NCI-H524 (cell line): ENCODE results near the gene SH3GL1.

Experiments
- DNase-seq, 2 experiments: peaks; one replicate each; lab custom pipeline; 2025; lab: John Stamatoyannopoulos, UW

The SH3GL1 gene

GRCh38 chr19:4431808-4432674, 31.7 kb upstream of the SH3GL1 start:
- no peak for DNase-seq

- DNase-seq, result no peak
Measured at GRCh38 chr19:4431296-4431695, 30.9 kb upstream of the SH3GL1 start.

GRCh38 chr19:4430760-4431159, 30.4 kb upstream of the SH3GL1 start:
- no peak for DNase-seq

- DNase-seq, result no peak
Measured at GRCh38 chr19:4429771-4430171, 29.4 kb upstream of the SH3GL1 start.

- no peak for DNase-seq
Measured at GRCh38 chr19:4429256-4429655, 28.9 kb upstream of the SH3GL1 start.

- DNase-seq, result no peak
Measured at GRCh38 chr19:4428326-4428975, 28.1 kb upstream of the SH3GL1 start.

GRCh38 chr19:4425537-4425936, 25.2 kb upstream of the SH3GL1 start:
- DNase-seq, result no peak

- DNase-seq, result no peak
Measured at GRCh38 chr19:4423416-4424126, 23.2 kb upstream of the SH3GL1 start.

- DNase-seq, result no peak
Measured at GRCh38 chr19:4416268-4416667, 15.9 kb upstream of the SH3GL1 start.

- DNase-seq, result no peak
Measured at GRCh38 chr19:4415352-4415751, 15.0 kb upstream of the SH3GL1 start.

- peak; percentile 76 to 85 for DNase-seq
Measured at GRCh38 chr19:4414800-4415321, 14.5 kb upstream of the SH3GL1 start.

- DNase-seq, result no peak
Measured at GRCh38 chr19:4414144-4414799, 13.9 kb upstream of the SH3GL1 start.

- DNase-seq, result no peak
Measured at GRCh38 chr19:4413588-4413987, 13.2 kb upstream of the SH3GL1 start.

GRCh38 chr19:4409123-4409933, 9.0 kb upstream of the SH3GL1 start:
- DNase-seq, result no peak

- no peak for DNase-seq
Measured at GRCh38 chr19:4406626-4407025, 6.3 kb upstream of the SH3GL1 start.

- DNase-seq, result no peak
Measured at GRCh38 chr19:4405977-4406376, 5.6 kb upstream of the SH3GL1 start.

- DNase-seq, result no peak
Measured at GRCh38 chr19:4403005-4403761, 2.8 kb upstream of the SH3GL1 start.

GRCh38 chr19:4402171-4403004, 2.0 kb upstream of the SH3GL1 start, which contains the start of gene CHAF1A:
TSS of gene CHAF1A (plus strand) at chr19:4402640. CDS start at chr19:4402763, 123 bp downstream.
- peak; percentile 100 for DNase-seq

GRCh38 chr19:4401769-4402170, 1.4 kb upstream of the SH3GL1 start:
- DNase-seq, result no peak

GRCh38 chr19:4399812-4400134, 574 bp downstream of the SH3GL1 start:
- peak in 1 of 2 experiments; percentile 51 for DNase-seq
